Measurements from ENCODE around the gene SLC22A25. TPM values are rescaled to one million over a fixed set of nuclear protein-coding genes. Genes with fewer than 3 reads are reported as not detected.

SLC22A25 gene
- polyA plus RNA-seq, 1 donor (not counting 4 experiments of a cell fraction or from before 2014, with no cell fraction given), result not detected

DNA sequence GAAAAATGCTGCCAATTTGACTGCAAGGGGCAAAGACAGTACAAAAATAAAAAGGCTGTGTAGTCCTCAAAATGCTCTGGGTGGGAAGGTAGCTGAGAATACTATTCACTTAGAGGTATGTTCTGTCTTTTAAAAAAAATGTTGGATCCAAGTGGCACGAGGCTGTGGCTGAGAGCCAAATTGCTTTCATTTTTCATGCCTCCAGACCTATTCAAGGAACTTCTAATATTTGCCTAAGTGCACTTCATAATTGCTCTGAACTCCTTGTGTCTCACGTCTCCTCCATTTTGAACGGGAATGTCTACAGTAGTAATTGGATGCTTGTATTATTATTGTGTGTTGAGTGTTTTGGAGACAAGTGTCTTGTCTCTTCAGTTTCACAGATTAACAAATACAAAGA, 19.1 kb upstream of the SLC22A25 start:
- no peak for DNase-seq (ENCODE audit: low read depth, low spot score)
- H3K4me1 ChIP-seq (ENCODE audit: control insufficient read depth, extremely low read depth, insufficient read depth, low read length), result no peaks in the 10 kb centered on the region
- no peak overlapping the region for H3K9ac ChIP-seq (ENCODE audit: control insufficient read depth, extremely low read depth, insufficient read depth, low read length)
- no peaks in the 10 kb centered on the region for H3K9me3 ChIP-seq (ENCODE audit: control insufficient read depth, low read depth, low read length)
- H3K27ac ChIP-seq (ENCODE audit: control insufficient read depth, insufficient read depth, low read length), result no peak overlapping the region
- no peak overlapping the region for H3K4me2 ChIP-seq (ENCODE audit: control insufficient read depth, extremely low read depth, insufficient read depth, low read depth, low read length)
- H4K20me1 ChIP-seq (ENCODE audit: control insufficient read depth, extremely low read depth, insufficient read depth, low read length), result no peaks in the 10 kb centered on the region
- H3K4me3 ChIP-seq (ENCODE audit: control insufficient read depth in 2 of 3, extremely low read depth in 1 of 3, insufficient read depth in 2 of 3, low read depth in 1 of 3, low read length in 3 of 3), result no peak overlapping the region
- no peak for FAIRE-seq
- no peaks in the 10 kb centered on the region for H3K27me3 ChIP-seq (ENCODE audit: control insufficient read depth, extremely low read depth, insufficient read depth, low read length)
- TF ChIP-seq CTCF (optimal IDR thresholded peaks at IDR 0.05 in 1 of 3, IDR thresholded peaks at IDR 0.05 in 1 of 3, conservative IDR thresholded peaks at IDR 0.05 in 1 of 3; ENCODE audit: extremely low read depth in 1 of 3, insufficient read depth in 2 of 3, low read length in 3 of 3) (no peak), EZH2 (IDR thresholded peaks at IDR 0.05; ENCODE audit: low read length) (no peak)
- dilution Hi-C loops (cut with MboI; ENCODE audit: extremely low pct_ligation_motif_present, low sequenced_read_pairs), result no loop called here
- H3K79me2 ChIP-seq (ENCODE audit: control insufficient read depth, insufficient read depth, low read length), result no peaks in the 10 kb centered on the region
- H3K9me1 ChIP-seq (ENCODE audit: control insufficient read depth, extremely low read depth, insufficient read depth, low read length), result no peaks in the 10 kb centered on the region
- no peaks in the 10 kb centered on the region for H3K36me3 ChIP-seq (ENCODE audit: control insufficient read depth in 2 of 2, extremely low read depth in 1 of 2, insufficient read depth in 2 of 2, low read length in 2 of 2)
- H2AFZ ChIP-seq (ENCODE audit: control insufficient read depth, low read length), result no peak overlapping the region

- no peak overlapping the region for H3K27ac ChIP-seq (ENCODE audit: control insufficient read depth, insufficient read depth, low read length)
- DNase-seq (ENCODE audit: low read depth, low spot score), result no peak
- no peak for FAIRE-seq
- no peaks in the 10 kb centered on the region for H3K27me3 ChIP-seq (ENCODE audit: control insufficient read depth, extremely low read depth, insufficient read depth, low read length)
- no peaks in the 10 kb centered on the region for H4K20me1 ChIP-seq (ENCODE audit: control insufficient read depth, extremely low read depth, insufficient read depth, low read length)
- no peaks in the 10 kb centered on the region for H3K4me1 ChIP-seq (ENCODE audit: control insufficient read depth, extremely low read depth, insufficient read depth, low read length)
- H3K9me3 ChIP-seq (ENCODE audit: control insufficient read depth, low read depth, low read length), result no peaks in the 10 kb centered on the region
- no peaks in the 10 kb centered on the region for H3K9me1 ChIP-seq (ENCODE audit: control insufficient read depth, extremely low read depth, insufficient read depth, low read length)
- no peak overlapping the region for H3K9ac ChIP-seq (ENCODE audit: control insufficient read depth, extremely low read depth, insufficient read depth, low read length)
- H3K79me2 ChIP-seq (ENCODE audit: control insufficient read depth, insufficient read depth, low read length), result no peaks in the 10 kb centered on the region
- dilution Hi-C loops (cut with MboI; ENCODE audit: extremely low pct_ligation_motif_present, low sequenced_read_pairs), result no loop called here
- no peak overlapping the region for H3K4me2 ChIP-seq (ENCODE audit: control insufficient read depth, extremely low read depth, insufficient read depth, low read depth, low read length)
- H3K4me3 ChIP-seq (ENCODE audit: control insufficient read depth in 2 of 3, extremely low read depth in 1 of 3, insufficient read depth in 2 of 3, low read depth in 1 of 3, low read length in 3 of 3), result no peak overlapping the region
- no peaks in the 10 kb centered on the region for H3K36me3 ChIP-seq (ENCODE audit: control insufficient read depth in 2 of 2, extremely low read depth in 1 of 2, insufficient read depth in 2 of 2, low read length in 2 of 2)
- TF ChIP-seq CTCF (optimal IDR thresholded peaks at IDR 0.05 in 1 of 3, IDR thresholded peaks at IDR 0.05 in 1 of 3, conservative IDR thresholded peaks at IDR 0.05 in 1 of 3; ENCODE audit: extremely low read depth in 1 of 3, insufficient read depth in 2 of 3, low read length in 3 of 3), result no peak
- no peak for TF ChIP-seq EZH2 (IDR thresholded peaks at IDR 0.05; ENCODE audit: low read length)
- no peak overlapping the region for H2AFZ ChIP-seq (ENCODE audit: control insufficient read depth, low read length)
Observed at GRCh38 chr11:63251312-63251711, 7.9 kb upstream of the SLC22A25 start.

Data from keratinocyte (primary cell).